HepG2 (cell line): ENCODE data around the gene ZNF155. TPM values are rescaled to one million over a fixed set of nuclear protein-coding genes. Genes with fewer than 3 reads are reported as not detected.

Experiments
- ARID4A ChIP-seq: sonication (generic); formaldehyde crosslinking; IDR thresholded peaks from 2 replicates; pipeline ENCODE4 v1.5.0; 2020; ENCODE audit warnings: mild to moderate bottlenecking, missing genetic modification reagents, borderline replicate concordance
- BORCS8-MEF2B ChIP-seq: sonication (generic); formaldehyde crosslinking; IDR thresholded peaks from 2 replicates; pipeline ENCODE4 v1.8.0; 2022; ENCODE audit warnings: mild to moderate bottlenecking, missing genetic modification reagents
- CBX2 ChIP-seq, 2 experiments: fragments of 200-600 bp in 1 of 2; sonication (generic); formaldehyde crosslinking in 1 of 2; IDR thresholded peaks; 2 replicates each; pipeline versions ENCODE4 v1.7.0 to v1.8.1; 2018 to 2022; ENCODE audit warnings: low read depth in 2 of 2, low read length in 1 of 2, mild to moderate bottlenecking in 1 of 2, missing genetic modification reagents in 1 of 2
- CENPX ChIP-seq: sonication (generic); formaldehyde crosslinking; IDR thresholded peaks from 2 replicates; pipeline ENCODE4 v1.9.0; 2021; ENCODE audit warnings: mild to moderate bottlenecking, missing genetic modification reagents, moderate library complexity
- FOXC1 ChIP-seq: sonication (generic); formaldehyde crosslinking; IDR thresholded peaks from 2 replicates; pipeline ENCODE4 v1.8.0; 2022; ENCODE audit warnings: mild to moderate bottlenecking, missing genetic modification reagents, borderline replicate concordance
- GLMP ChIP-seq: sonication (generic); formaldehyde crosslinking; IDR thresholded peaks from 2 replicates; pipeline ENCODE4 v1.9.0; 2021; ENCODE audit warnings: missing genetic modification reagents, mild to moderate bottlenecking, borderline replicate concordance
- JUNB ChIP-seq: sonication (generic); formaldehyde crosslinking; IDR thresholded peaks from 2 replicates; pipeline ENCODE4 v1.8.0; 2022; ENCODE audit warnings: missing genetic modification reagents, mild to moderate bottlenecking, borderline replicate concordance
- KLF16 ChIP-seq, 2 experiments: sonication (generic) in 1 of 2; formaldehyde crosslinking in 1 of 2; IDR thresholded peaks; 2 replicates each; pipeline versions ENCODE4 v1.6.1 to v1.8.0; 2016 to 2023; ENCODE audit warnings: missing genetic modification reagents in 2 of 2, missing compliant biosample characterization in 1 of 2
- NCOA2 ChIP-seq: sonication (generic); formaldehyde crosslinking; IDR thresholded peaks from 2 replicates; pipeline ENCODE4 v1.8.0; 2022; ENCODE audit warnings: inconsistent platforms
- NFIC ChIP-seq: IDR thresholded peaks from 2 replicates; pipeline ENCODE4 v1.6.1; 2012; ENCODE audit warnings: mild to moderate bottlenecking, low read length, inconsistent platforms
- NR2F6 ChIP-seq, 2 experiments: IDR thresholded peaks; 2 replicates each; pipeline ENCODE4 v1.6.1; 2016; ENCODE audit warnings: antibody characterized with exemption in 1 of 2, mild to moderate bottlenecking in 1 of 2
- REPIN1 ChIP-seq: sonication (generic); formaldehyde crosslinking; IDR thresholded peaks from 2 replicates; pipeline ENCODE4 v1.8.0; 2022; ENCODE audit warnings: missing genetic modification reagents, low read depth, mild to moderate bottlenecking, borderline replicate concordance
- RNF2 ChIP-seq: fragments of 450-650 bp; conservative IDR thresholded peaks from 2 replicates; pipeline ENCODE4 v1.6.1; 2016; ENCODE audit warnings: low read depth
- SMARCE1 ChIP-seq: fragments of 450-650 bp; IDR thresholded peaks from 2 replicates; pipeline ENCODE4 v1.6.1; 2017; ENCODE audit warnings: borderline replicate concordance
- SNAPC5 ChIP-seq: sonication (generic); formaldehyde crosslinking; IDR thresholded peaks from 2 replicates; pipeline ENCODE4 v1.8.1; 2023; ENCODE audit warnings: mild to moderate bottlenecking, missing genetic modification reagents, borderline replicate concordance
- TBL1XR1 ChIP-seq: fragments of 150-350 bp; IDR thresholded peaks from 2 replicates; pipeline ENCODE4 v1.6.1; 2014; ENCODE audit warnings: borderline replicate concordance, low read length; ENCODE audit not compliant: partially characterized antibody
- THAP11 ChIP-seq: IDR thresholded peaks from 2 replicates; pipeline ENCODE4 v1.6.1; 2016; ENCODE audit warnings: missing biosample characterization, missing genetic modification reagents
- ZNF18 ChIP-seq: sonication (generic); formaldehyde crosslinking; IDR thresholded peaks from 2 replicates; pipeline ENCODE4 v1.8.0; 2022; ENCODE audit warnings: mild to moderate bottlenecking, missing genetic modification reagents; ENCODE audit not compliant: insufficient replicate concordance
- ZNF30 ChIP-seq: sonication (generic); formaldehyde crosslinking; IDR thresholded peaks from 2 replicates; pipeline ENCODE4 v1.5.0; 2020; ENCODE audit warnings: mild to moderate bottlenecking, missing genetic modification reagents
- ZNF343 ChIP-seq: sonication (generic); formaldehyde crosslinking; IDR thresholded peaks from 2 replicates; pipeline ENCODE4 v1.4.0; 2020; ENCODE audit warnings: mild to moderate bottlenecking, missing genetic modification reagents
- ZNF547 ChIP-seq: sonication (generic); formaldehyde crosslinking; IDR thresholded peaks from 2 replicates; pipeline ENCODE4 v1.5.1; 2020; ENCODE audit warnings: mild to moderate bottlenecking, missing genetic modification reagents
- ZSCAN30 ChIP-seq: sonication (generic); formaldehyde crosslinking; IDR thresholded peaks from 2 replicates; pipeline ENCODE4 v1.5.0; 2020; ENCODE audit warnings: mild to moderate bottlenecking, missing genetic modification reagents
- polyA plus RNA-seq, 8 experiments: library from polyadenylated mRNA; depleted of rRNA in 3 of 8; stranded (reverse) in 7 of 8; unstranded in 1 of 8; fragments of >200 nt; fragmentation: Illumina TruSeq in 4 of 8; extraction: Trizol in 4 of 8; gene quantifications; 2 replicates each; pipeline versions ENCODE4 v1.2.1 to v1.2.3, GENCODE V29; 2011 to 2016; ENCODE audit warnings: low read depth in 4 of 8, missing spikeins in 1 of 8, mixed read lengths in 1 of 8; ENCODE audit not compliant: insufficient read depth in 1 of 8
- total RNA-seq, 5 experiments: library from RNA; depleted of rRNA; stranded (reverse); fragments of >200 nt; fragmentation: Illumina TruSeq; extraction: Trizol; gene quantifications; 2 replicates each; pipeline ENCODE4 v1.2.3, GENCODE V29; 2016; ENCODE audit warnings: low read depth in 1 of 5

The ZNF155 gene
- total and polyA plus RNA-seq, 2 of the 13 experiments (the other 11 are each of a cell fraction or from before 2014, with no cell fraction given) = 2.5 to 3.6 TPM

GRCh38 chr19:43950834-43951645 lies 32.9 kb upstream of the ZNF155 start, which contains the start of gene ZNF221 (continued):
- TF ChIP-seq ARID4A (CRISPR knock-in tag) (peak; percentile 84; the same call in 1 of the 2 replicates), RNF2 (no peak), BORCS8-MEF2B (CRISPR knock-in tag) (0 out of 2 replicates have a peak, but pooled peaks have one; percentile 55), SNAPC5 (CRISPR knock-in tag) (no peak), ZNF18 (CRISPR knock-in tag) (no peak), FOXC1 (peak; percentile 52; the same call in 1 of the 2 replicates), ZNF343 (CRISPR knock-in tag) (no peak), ZNF30 (CRISPR knock-in tag) (no peak), CENPX (CRISPR knock-in tag) (no peak), NR2F6 (IDR thresholded peaks at IDR 0.05) (no peak), NR2F6 (CRISPR knock-in tag; IDR thresholded peaks at IDR 0.05) (no peak), NCOA2 (CRISPR knock-in tag) (no peak), ZNF547 (CRISPR knock-in tag) (0 out of 2 replicates have a peak, but pooled peaks have one; percentile 51), THAP11 (CRISPR knock-in tag) (peak; percentile 100), KLF16 (CRISPR knock-in tag; IDR thresholded peaks at IDR 0.05) (no peak; a peak in 1 of 4 replicates), CBX2 (IDR thresholded peaks at IDR 0.05; ENCODE audit: low read depth, low read length) (no peak), CBX2 (CRISPR knock-in tag; IDR thresholded peaks at IDR 0.05; ENCODE audit: low read depth) (no peak), SMARCE1 (no peak), TBL1XR1 (no peak), NFIC (no peak), GLMP (CRISPR knock-in tag) (no peak), REPIN1 (CRISPR knock-in tag) (peak; percentile 71; the same call in 1 of the 2 replicates), ZSCAN30 (CRISPR knock-in tag) (no peak), JUNB (CRISPR knock-in tag) (no peak)
